Measurements from ENCODE around the gene LSM5.

DNA sequence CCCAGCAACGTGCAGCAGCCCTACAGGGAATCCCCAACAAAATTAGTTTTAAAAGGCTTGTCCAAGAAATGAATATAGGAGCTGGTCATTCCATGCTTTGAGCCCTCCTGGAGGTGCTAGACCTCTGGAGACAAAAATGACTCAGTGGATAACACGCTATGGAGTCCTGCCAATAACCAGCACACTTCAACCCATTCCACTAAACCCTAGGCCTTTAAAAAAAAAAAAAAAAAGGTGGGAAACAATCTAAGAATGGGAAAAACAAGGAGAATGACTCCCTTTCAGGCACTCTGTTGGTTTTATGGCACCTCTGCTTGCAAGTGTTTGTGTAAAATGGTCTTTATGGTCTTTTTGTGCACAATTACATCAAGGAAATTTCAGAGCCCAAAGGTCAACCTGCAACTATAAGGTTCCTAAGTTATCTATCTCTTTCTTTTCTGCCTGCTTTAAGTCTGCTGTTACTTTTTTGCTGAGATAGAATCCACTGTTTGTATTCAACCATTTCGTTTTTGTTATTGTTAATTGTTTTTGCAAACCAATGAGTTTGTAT lies 26.4 kb upstream of the LSM5 start:
- TF ChIP-seq, protein P1, sequence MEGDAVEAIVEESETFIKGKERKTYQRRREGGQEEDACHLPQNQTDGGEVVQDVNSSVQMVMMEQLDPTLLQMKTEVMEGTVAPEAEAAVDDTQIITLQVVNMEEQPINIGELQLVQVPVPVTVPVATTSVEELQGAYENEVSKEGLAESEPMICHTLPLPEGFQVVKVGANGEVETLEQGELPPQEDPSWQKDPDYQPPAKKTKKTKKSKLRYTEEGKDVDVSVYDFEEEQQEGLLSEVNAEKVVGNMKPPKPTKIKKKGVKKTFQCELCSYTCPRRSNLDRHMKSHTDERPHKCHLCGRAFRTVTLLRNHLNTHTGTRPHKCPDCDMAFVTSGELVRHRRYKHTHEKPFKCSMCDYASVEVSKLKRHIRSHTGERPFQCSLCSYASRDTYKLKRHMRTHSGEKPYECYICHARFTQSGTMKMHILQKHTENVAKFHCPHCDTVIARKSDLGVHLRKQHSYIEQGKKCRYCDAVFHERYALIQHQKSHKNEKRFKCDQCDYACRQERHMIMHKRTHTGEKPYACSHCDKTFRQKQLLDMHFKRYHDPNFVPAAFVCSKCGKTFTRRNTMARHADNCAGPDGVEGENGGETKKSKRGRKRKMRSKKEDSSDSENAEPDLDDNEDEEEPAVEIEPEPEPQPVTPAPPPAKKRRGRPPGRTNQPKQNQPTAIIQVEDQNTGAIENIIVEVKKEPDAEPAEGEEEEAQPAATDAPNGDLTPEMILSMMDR (conservative IDR thresholded peaks at IDR 0.05): no peak
- no peak for TF ChIP-seq EZH2 (IDR thresholded peaks at IDR 0.05; ENCODE audit: low read depth)
